Activated naive CD8-positive, alpha-beta T cell treated with anti-CD3 and anti-CD28 coated beads, Interleukin-2, amount 50 U/mL, for 16 hours (primary cell): ENCODE measurements around the gene OR5K4.

ENCODE experiments used
- DNase-seq: peaks from one replicate; pipeline ENCODE4 v3.0.0-alpha.2; 2020; ENCODE audit warnings: low read depth, low spot score

The OR5K4 gene

GRCh38 chr3:98353554-98353953 lies at the start of gene OR5K4:
TSS of gene OR5K4 (plus strand) at chr3:98353854. CDS start at chr3:98353854, 0 bp downstream.
- no peak for DNase-seq

- DNase-seq: no peak
Measured at GRCh38 chr3:98322101-98322500, 31.6 kb upstream of the OR5K4 start.

- DNase-seq: no peak
Measured at GRCh38 chr3:98322686-98323085, 31.0 kb upstream of the OR5K4 start.

GRCh38 chr3:98323425-98323824 lies 30.2 kb upstream of the OR5K4 start:
- no peak for DNase-seq

- DNase-seq: no peak
Measured at GRCh38 chr3:98325055-98325454, 28.6 kb upstream of the OR5K4 start.

GRCh38 chr3:98326105-98326893 lies 27.4 kb upstream of the OR5K4 start:
- no peak for DNase-seq

- no peak for DNase-seq
Measured at GRCh38 chr3:98326945-98327344, 26.7 kb upstream of the OR5K4 start.

- DNase-seq: no peak
Measured at GRCh38 chr3:98328933-98329332, 24.7 kb upstream of the OR5K4 start.

GRCh38 chr3:98329392-98330124 lies 24.1 kb upstream of the OR5K4 start:
- DNase-seq: no peak

GRCh38 chr3:98331329-98331728 lies 22.3 kb upstream of the OR5K4 start:
- no peak for DNase-seq

GRCh38 chr3:98333989-98334606 lies 19.6 kb upstream of the OR5K4 start:
- DNase-seq: no peak

GRCh38 chr3:98339031-98339430 lies 14.6 kb upstream of the OR5K4 start:
- no peak for DNase-seq

GRCh38 chr3:98341758-98342157 lies 11.9 kb upstream of the OR5K4 start:
- DNase-seq: no peak

- no peak for DNase-seq
Measured at GRCh38 chr3:98343647-98344507, 9.8 kb upstream of the OR5K4 start.

- DNase-seq: no peak
Measured at GRCh38 chr3:98350082-98350481, 3.6 kb upstream of the OR5K4 start.

GRCh38 chr3:98359250-98359649 lies 5.6 kb downstream of the OR5K4 start:
- DNase-seq: no peak

GRCh38 chr3:98359993-98360675 lies 6.5 kb downstream of the OR5K4 start:
- DNase-seq: no peak

GRCh38 chr3:98360681-98361080 lies 7.0 kb downstream of the OR5K4 start:
- DNase-seq: no peak

GRCh38 chr3:98361289-98361688 lies 7.6 kb downstream of the OR5K4 start:
- no peak for DNase-seq

GRCh38 chr3:98367464-98368246 lies 14.0 kb downstream of the OR5K4 start:
- no peak for DNase-seq
